ENCODE results near the gene HECW1. TPM values are rescaled to one million over a fixed set of nuclear protein-coding genes. Genes with fewer than 3 reads are reported as not detected.

HECW1 gene
- total and polyA plus RNA-seq, 10 of the 15 experiments (the other 5 are each of a cell fraction or from before 2014, with no cell fraction given), result under 0.01 to 0.31 (median 0.04) TPM; not detected in 3

DNA sequence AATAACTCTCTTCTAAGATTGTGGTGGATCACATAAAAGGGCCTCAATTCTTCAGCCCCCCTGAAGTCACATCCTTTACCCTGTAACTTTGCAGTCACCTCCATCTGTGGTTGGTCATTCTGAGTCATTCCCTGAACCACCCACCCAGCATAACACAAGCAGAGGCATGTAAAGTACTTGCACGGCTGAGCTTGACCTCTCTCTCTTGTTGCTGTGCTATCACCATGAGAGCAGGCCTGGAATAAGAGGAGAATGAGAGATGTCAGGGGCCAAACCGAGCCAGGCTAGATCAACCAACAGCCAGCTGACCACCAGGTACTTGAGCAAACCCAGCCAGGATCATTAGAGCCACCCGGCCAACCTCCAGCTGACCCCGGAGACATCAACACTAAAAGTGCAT lies 457.0 kb downstream of the HECW1 start (continued):
- TF ChIP-seq, protein P1, sequence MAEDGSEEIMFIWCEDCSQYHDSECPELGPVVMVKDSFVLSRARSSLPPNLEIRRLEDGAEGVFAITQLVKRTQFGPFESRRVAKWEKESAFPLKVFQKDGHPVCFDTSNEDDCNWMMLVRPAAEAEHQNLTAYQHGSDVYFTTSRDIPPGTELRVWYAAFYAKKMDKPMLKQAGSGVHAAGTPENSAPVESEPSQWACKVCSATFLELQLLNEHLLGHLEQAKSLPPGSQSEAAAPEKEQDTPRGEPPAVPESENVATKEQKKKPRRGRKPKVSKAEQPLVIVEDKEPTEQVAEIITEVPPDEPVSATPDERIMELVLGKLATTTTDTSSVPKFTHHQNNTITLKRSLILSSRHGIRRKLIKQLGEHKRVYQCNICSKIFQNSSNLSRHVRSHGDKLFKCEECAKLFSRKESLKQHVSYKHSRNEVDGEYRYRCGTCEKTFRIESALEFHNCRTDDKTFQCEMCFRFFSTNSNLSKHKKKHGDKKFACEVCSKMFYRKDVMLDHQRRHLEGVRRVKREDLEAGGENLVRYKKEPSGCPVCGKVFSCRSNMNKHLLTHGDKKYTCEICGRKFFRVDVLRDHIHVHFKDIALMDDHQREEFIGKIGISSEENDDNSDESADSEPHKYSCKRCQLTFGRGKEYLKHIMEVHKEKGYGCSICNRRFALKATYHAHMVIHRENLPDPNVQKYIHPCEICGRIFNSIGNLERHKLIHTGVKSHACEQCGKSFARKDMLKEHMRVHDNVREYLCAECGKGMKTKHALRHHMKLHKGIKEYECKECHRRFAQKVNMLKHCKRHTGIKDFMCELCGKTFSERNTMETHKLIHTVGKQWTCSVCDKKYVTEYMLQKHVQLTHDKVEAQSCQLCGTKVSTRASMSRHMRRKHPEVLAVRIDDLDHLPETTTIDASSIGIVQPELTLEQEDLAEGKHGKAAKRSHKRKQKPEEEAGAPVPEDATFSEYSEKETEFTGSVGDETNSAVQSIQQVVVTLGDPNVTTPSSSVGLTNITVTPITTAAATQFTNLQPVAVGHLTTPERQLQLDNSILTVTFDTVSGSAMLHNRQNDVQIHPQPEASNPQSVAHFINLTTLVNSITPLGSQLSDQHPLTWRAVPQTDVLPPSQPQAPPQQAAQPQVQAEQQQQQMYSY (CRISPR knock-in tag; IDR thresholded peaks at IDR 0.05), result no peak
- TF ChIP-seq IKZF1 (conservative IDR thresholded peaks at IDR 0.05), result peak; percentile 66
- peak in 1 of 2 experiments; percentile 74; a peak in 1 of 4 replicates for TF ChIP-seq ETV6 (conservative IDR thresholded peaks at IDR 0.05 in 1 of 2, IDR thresholded peaks at IDR 0.05 in 1 of 2; ENCODE audit: borderline replicate concordance in 1 of 2, low read depth in 1 of 2)
- TF ChIP-seq EZH2 (IDR thresholded peaks at IDR 0.05; ENCODE audit: borderline replicate concordance, control insufficient read depth, low read depth, low read length), result no peak
- TF ChIP-seq ATF2 (IDR thresholded peaks at IDR 0.05; ENCODE audit: low read length), result peak; percentile 76
- TF ChIP-seq MAX (IDR thresholded peaks at IDR 0.05; ENCODE audit: low read depth, low read length), result no peak
- peak; percentile 90 for TF ChIP-seq DPF2 (IDR thresholded peaks at IDR 0.05)
- no peak for TF ChIP-seq HCFC1 (IDR thresholded peaks at IDR 0.05; ENCODE audit: low read length)
- TF ChIP-seq SKIL (IDR thresholded peaks at IDR 0.05; ENCODE audit: low read depth, poor library complexity, severe bottlenecking), result peak; percentile 59
- TF ChIP-seq, protein P2, sequence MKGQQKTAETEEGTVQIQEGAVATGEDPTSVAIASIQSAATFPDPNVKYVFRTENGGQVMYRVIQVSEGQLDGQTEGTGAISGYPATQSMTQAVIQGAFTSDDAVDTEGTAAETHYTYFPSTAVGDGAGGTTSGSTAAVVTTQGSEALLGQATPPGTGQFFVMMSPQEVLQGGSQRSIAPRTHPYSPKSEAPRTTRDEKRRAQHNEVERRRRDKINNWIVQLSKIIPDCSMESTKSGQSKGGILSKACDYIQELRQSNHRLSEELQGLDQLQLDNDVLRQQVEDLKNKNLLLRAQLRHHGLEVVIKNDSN (IDR thresholded peaks at IDR 0.05; ENCODE audit: borderline replicate concordance, extremely low read length, insufficient read depth, low read depth, low read length), result no peak
- 0 out of 2 replicates have a peak, but pooled peaks have one; percentile 14 for TF ChIP-seq MEF2A (IDR thresholded peaks at IDR 0.05; ENCODE audit: insufficient read depth, low read depth, low read length)
- no peak; the same call in 1 of the 2 replicates for TF ChIP-seq BACH1 (IDR thresholded peaks at IDR 0.05; ENCODE audit: borderline replicate concordance)
- no peak for TF ChIP-seq ELK1 (IDR thresholded peaks at IDR 0.05; ENCODE audit: low read depth, low read length)
- no peak for TF ChIP-seq RAD51 (IDR thresholded peaks at IDR 0.05)
- TF ChIP-seq TAF1 (IDR thresholded peaks at IDR 0.05; ENCODE audit: borderline replicate concordance, low read depth, low read length), result no peak
- TF ChIP-seq, protein P3, sequence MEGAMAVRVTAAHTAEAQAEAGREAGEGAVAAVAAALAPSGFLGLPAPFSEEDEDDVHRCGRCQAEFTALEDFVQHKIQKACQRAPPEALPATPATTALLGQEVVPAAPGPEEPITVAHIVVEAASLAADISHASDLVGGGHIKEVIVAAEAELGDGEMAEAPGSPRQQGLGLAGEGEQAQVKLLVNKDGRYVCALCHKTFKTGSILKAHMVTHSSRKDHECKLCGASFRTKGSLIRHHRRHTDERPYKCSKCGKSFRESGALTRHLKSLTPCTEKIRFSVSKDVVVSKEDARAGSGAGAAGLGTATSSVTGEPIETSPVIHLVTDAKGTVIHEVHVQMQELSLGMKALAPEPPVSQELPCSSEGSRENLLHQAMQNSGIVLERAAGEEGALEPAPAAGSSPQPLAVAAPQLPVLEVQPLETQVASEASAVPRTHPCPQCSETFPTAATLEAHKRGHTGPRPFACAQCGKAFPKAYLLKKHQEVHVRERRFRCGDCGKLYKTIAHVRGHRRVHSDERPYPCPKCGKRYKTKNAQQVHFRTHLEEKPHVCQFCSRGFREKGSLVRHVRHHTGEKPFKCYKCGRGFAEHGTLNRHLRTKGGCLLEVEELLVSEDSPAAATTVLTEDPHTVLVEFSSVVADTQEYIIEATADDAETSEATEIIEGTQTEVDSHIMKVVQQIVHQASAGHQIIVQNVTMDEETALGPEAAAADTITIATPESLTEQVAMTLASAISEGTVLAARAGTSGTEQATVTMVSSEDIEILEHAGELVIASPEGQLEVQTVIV (IDR thresholded peaks at IDR 0.05; ENCODE audit: borderline replicate concordance, partially characterized antibody), result no peak
- TF ChIP-seq NRF1 (conservative IDR thresholded peaks at IDR 0.05; ENCODE audit: low read depth, low read length), result no peak

All from GM12878 (cell line).